HepG2 (cell line): ENCODE measurements around the gene DDIT4. TPM values are rescaled to one million over a fixed set of nuclear protein-coding genes. Genes with fewer than 3 reads are reported as not detected.

ENCODE experiments used
- BCLAF1 ChIP-seq: fragments of 450-650 bp; IDR thresholded peaks from 2 replicates; pipeline ENCODE4 v1.6.1; 2017; ENCODE audit warnings: mild to moderate bottlenecking
- CBFB ChIP-seq: sonication (generic); formaldehyde crosslinking; IDR thresholded peaks from 2 replicates; pipeline ENCODE4 v1.4.0; 2020; ENCODE audit warnings: missing genetic modification reagents
- CCDC6 ChIP-seq: sonication (generic); formaldehyde crosslinking; IDR thresholded peaks from 2 replicates; pipeline ENCODE4 v1.8.1; 2022; ENCODE audit warnings: mild to moderate bottlenecking, missing genetic modification reagents, moderate library complexity
- CENPX ChIP-seq: sonication (generic); formaldehyde crosslinking; IDR thresholded peaks from 2 replicates; pipeline ENCODE4 v1.9.0; 2021; ENCODE audit warnings: mild to moderate bottlenecking, missing genetic modification reagents, moderate library complexity
- CHD2 ChIP-seq: IDR thresholded peaks from 2 replicates; pipeline ENCODE4 v1.6.1; 2011; ENCODE audit warnings: low read depth, low read length, improper control_type of control experiment
- DPF2 ChIP-seq: sonication (generic); formaldehyde crosslinking; IDR thresholded peaks from 2 replicates; pipeline ENCODE4 v1.4.0; 2020; ENCODE audit warnings: mild to moderate bottlenecking, low read depth, missing genetic modification reagents, borderline replicate concordance
- HOXA3 ChIP-seq: sonication (generic); formaldehyde crosslinking; IDR thresholded peaks from 2 replicates; pipeline ENCODE4 v1.5.0; 2020; ENCODE audit warnings: missing genetic modification reagents
- JUN ChIP-seq: sonication (generic); formaldehyde crosslinking; IDR thresholded peaks from 2 replicates; pipeline ENCODE4 v1.4.0; 2020; ENCODE audit warnings: mild to moderate bottlenecking, missing genetic modification reagents
- KDM3A ChIP-seq: IDR thresholded peaks from 2 replicates; pipeline ENCODE4 v1.6.1; 2018; ENCODE audit warnings: low read depth, missing compliant biosample characterization
- KMT2B ChIP-seq: IDR thresholded peaks from 2 replicates; pipeline ENCODE4 v1.6.1; 2016; ENCODE audit warnings: missing genetic modification reagents, missing compliant biosample characterization
- MED8 ChIP-seq: sonication (generic); formaldehyde crosslinking; IDR thresholded peaks from 2 replicates; pipeline ENCODE4 v1.8.1; 2023; ENCODE audit warnings: mild to moderate bottlenecking, missing genetic modification reagents; ENCODE audit not compliant: insufficient replicate concordance
- MTA3 ChIP-seq: sonication (generic); formaldehyde crosslinking; IDR thresholded peaks from 2 replicates; pipeline ENCODE4 v1.4.0; 2020; ENCODE audit warnings: missing genetic modification reagents
- NFYC ChIP-seq: IDR thresholded peaks from 2 replicates; pipeline ENCODE4 v1.6.1; 2016; ENCODE audit warnings: missing genetic modification reagents, missing compliant biosample characterization
- ZNF230 ChIP-seq: sonication (generic); formaldehyde crosslinking; IDR thresholded peaks from 2 replicates; pipeline ENCODE4 v1.4.0; 2020; ENCODE audit warnings: mild to moderate bottlenecking, missing genetic modification reagents
- ZNF274 ChIP-seq: sonication (generic); formaldehyde crosslinking; IDR thresholded peaks from 2 replicates; pipeline ENCODE4 v1.5.1; 2020; ENCODE audit warnings: mild to moderate bottlenecking, missing genetic modification reagents
- ZNF558 ChIP-seq: sonication (generic); formaldehyde crosslinking; IDR thresholded peaks from 2 replicates; pipeline ENCODE4 v1.9.0; 2022; ENCODE audit warnings: mild to moderate bottlenecking, missing genetic modification reagents, borderline replicate concordance
- ZNF607 ChIP-seq: sonication (generic); formaldehyde crosslinking; IDR thresholded peaks from 2 replicates; pipeline ENCODE4 v1.5.1; 2020; ENCODE audit warnings: missing genetic modification reagents, mild to moderate bottlenecking, borderline replicate concordance
- polyA plus RNA-seq, 8 experiments: library from polyadenylated mRNA; depleted of rRNA in 3 of 8; stranded (reverse) in 7 of 8; unstranded in 1 of 8; fragments of >200 nt; fragmentation: Illumina TruSeq in 4 of 8; extraction: Trizol in 4 of 8; gene quantifications; 2 replicates each; pipeline versions ENCODE4 v1.2.1 to v1.2.3, GENCODE V29; 2011 to 2016; ENCODE audit warnings: low read depth in 4 of 8, missing spikeins in 1 of 8, mixed read lengths in 1 of 8; ENCODE audit not compliant: insufficient read depth in 1 of 8
- total RNA-seq, 5 experiments: library from RNA; depleted of rRNA; stranded (reverse); fragments of >200 nt; fragmentation: Illumina TruSeq; extraction: Trizol; gene quantifications; 2 replicates each; pipeline ENCODE4 v1.2.3, GENCODE V29; 2016; ENCODE audit warnings: low read depth in 1 of 5
- TF ChIP-seq, protein P1 (sequence below), 2 experiments: fragments of 450-650 bp in 1 of 2; sonication (generic) in 1 of 2; formaldehyde crosslinking; IDR thresholded peaks; 2 replicates each; pipeline versions ENCODE4 v1.5.0 to v1.8.0; 2020 to 2022; ENCODE audit warnings: mild to moderate bottlenecking in 1 of 2, missing genetic modification reagents in 1 of 2
- TF ChIP-seq, protein P2 (sequence below): sonication (generic); formaldehyde crosslinking; IDR thresholded peaks from 2 replicates; pipeline ENCODE4 v1.8.1; 2023; ENCODE audit warnings: mild to moderate bottlenecking, missing genetic modification reagents
- TF ChIP-seq, protein P3 (sequence below): sonication (generic); formaldehyde crosslinking; IDR thresholded peaks from 2 replicates; pipeline ENCODE4 v1.8.1; 2023; ENCODE audit warnings: missing genetic modification reagents, mild to moderate bottlenecking, borderline replicate concordance
- TF ChIP-seq, protein P4 (sequence below): sonication (generic); formaldehyde crosslinking; IDR thresholded peaks from 2 replicates; pipeline ENCODE4 v1.5.1; 2020; ENCODE audit warnings: missing genetic modification reagents, mild to moderate bottlenecking, borderline replicate concordance
- TF ChIP-seq, protein P5 (sequence below): IDR thresholded peaks from 2 replicates; pipeline ENCODE4 v1.6.1; 2016; ENCODE audit warnings: low read depth, control low read depth

Gene DDIT4
- total and polyA plus RNA-seq, 2 of the 13 experiments (the other 11 are each of a cell fraction or from before 2014, with no cell fraction given): 35.6 to 40.7 TPM

GRCh38 chr10:72274730-72275350 lies 1.1 kb downstream of the DDIT4 start (continued):
- TF ChIP-seq, protein P1, sequence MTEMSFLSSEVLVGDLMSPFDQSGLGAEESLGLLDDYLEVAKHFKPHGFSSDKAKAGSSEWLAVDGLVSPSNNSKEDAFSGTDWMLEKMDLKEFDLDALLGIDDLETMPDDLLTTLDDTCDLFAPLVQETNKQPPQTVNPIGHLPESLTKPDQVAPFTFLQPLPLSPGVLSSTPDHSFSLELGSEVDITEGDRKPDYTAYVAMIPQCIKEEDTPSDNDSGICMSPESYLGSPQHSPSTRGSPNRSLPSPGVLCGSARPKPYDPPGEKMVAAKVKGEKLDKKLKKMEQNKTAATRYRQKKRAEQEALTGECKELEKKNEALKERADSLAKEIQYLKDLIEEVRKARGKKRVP (CRISPR knock-in tag; IDR thresholded peaks at IDR 0.05): peak in 1 of 2 experiments; percentile 40; a peak in 1 of 4 replicates
- no peak for TF ChIP-seq NFYC
- no peak for TF ChIP-seq CHD2
- TF ChIP-seq, protein P2, sequence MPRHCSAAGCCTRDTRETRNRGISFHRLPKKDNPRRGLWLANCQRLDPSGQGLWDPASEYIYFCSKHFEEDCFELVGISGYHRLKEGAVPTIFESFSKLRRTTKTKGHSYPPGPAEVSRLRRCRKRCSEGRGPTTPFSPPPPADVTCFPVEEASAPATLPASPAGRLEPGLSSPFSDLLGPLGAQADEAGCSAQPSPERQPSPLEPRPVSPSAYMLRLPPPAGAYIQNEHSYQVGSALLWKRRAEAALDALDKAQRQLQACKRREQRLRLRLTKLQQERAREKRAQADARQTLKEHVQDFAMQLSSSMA: peak; percentile 89
- TF ChIP-seq, protein P3, sequence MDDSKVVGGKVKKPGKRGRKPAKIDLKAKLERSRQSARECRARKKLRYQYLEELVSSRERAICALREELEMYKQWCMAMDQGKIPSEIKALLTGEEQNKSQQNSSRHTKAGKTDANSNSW (CRISPR knock-in tag): 0 out of 2 replicates have a peak, but pooled peaks have one; percentile 62
- TF ChIP-seq BCLAF1: no peak
- peak; percentile 56; the same call in 1 of the 2 replicates for TF ChIP-seq KDM3A (CRISPR knock-in tag)
- peak; percentile 76; the same call in 1 of the 2 replicates for TF ChIP-seq ZNF558
- TF ChIP-seq ZNF230: no peak
- TF ChIP-seq MED8 (CRISPR knock-in tag): peak; percentile 39
- TF ChIP-seq CCDC6 (CRISPR knock-in tag): no peak
- TF ChIP-seq, protein P4, sequence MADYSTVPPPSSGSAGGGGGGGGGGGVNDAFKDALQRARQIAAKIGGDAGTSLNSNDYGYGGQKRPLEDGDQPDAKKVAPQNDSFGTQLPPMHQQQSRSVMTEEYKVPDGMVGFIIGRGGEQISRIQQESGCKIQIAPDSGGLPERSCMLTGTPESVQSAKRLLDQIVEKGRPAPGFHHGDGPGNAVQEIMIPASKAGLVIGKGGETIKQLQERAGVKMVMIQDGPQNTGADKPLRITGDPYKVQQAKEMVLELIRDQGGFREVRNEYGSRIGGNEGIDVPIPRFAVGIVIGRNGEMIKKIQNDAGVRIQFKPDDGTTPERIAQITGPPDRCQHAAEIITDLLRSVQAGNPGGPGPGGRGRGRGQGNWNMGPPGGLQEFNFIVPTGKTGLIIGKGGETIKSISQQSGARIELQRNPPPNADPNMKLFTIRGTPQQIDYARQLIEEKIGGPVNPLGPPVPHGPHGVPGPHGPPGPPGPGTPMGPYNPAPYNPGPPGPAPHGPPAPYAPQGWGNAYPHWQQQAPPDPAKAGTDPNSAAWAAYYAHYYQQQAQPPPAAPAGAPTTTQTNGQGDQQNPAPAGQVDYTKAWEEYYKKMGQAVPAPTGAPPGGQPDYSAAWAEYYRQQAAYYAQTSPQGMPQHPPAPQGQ: no peak; the same call in 1 of the 2 replicates
- TF ChIP-seq, protein P5, sequence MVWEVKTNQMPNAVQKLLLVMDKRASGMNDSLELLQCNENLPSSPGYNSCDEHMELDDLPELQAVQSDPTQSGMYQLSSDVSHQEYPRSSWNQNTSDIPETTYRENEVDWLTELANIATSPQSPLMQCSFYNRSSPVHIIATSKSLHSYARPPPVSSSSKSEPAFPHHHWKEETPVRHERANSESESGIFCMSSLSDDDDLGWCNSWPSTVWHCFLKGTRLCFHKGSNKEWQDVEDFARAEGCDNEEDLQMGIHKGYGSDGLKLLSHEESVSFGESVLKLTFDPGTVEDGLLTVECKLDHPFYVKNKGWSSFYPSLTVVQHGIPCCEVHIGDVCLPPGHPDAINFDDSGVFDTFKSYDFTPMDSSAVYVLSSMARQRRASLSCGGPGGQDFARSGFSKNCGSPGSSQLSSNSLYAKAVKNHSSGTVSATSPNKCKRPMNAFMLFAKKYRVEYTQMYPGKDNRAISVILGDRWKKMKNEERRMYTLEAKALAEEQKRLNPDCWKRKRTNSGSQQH (CRISPR knock-in tag): 0 out of 2 replicates have a peak, but pooled peaks have one; percentile 19
- TF ChIP-seq DPF2 (CRISPR knock-in tag): no peak
- TF ChIP-seq MTA3 (CRISPR knock-in tag): no peak
- no peak for TF ChIP-seq ZNF607 (CRISPR knock-in tag)
- TF ChIP-seq CENPX (CRISPR knock-in tag): no peak
- TF ChIP-seq JUN: no peak
- TF ChIP-seq HOXA3 (CRISPR knock-in tag): peak; percentile 39
- no peak for TF ChIP-seq CBFB (CRISPR knock-in tag)
- TF ChIP-seq KMT2B (CRISPR knock-in tag): 0 out of 2 replicates have a peak, but pooled peaks have one; percentile 32
- no peak; the same call in 1 of the 2 replicates for TF ChIP-seq ZNF274
